GM19238 (cell line): Measurements from ENCODE around the gene GALNT9.
"Not testable (repeated sequence)": the region's sequence is repeated elsewhere in the genome, so short reads cannot be mapped to it uniquely, and the experiment has no call there.

Source experiments
- DNase-seq: peaks from one replicate; pipeline ENCODE4 v3.0.0; 2011; ENCODE audit warnings: low spot score; ENCODE audit not compliant: insufficient read length

The GALNT9 gene

DNA sequence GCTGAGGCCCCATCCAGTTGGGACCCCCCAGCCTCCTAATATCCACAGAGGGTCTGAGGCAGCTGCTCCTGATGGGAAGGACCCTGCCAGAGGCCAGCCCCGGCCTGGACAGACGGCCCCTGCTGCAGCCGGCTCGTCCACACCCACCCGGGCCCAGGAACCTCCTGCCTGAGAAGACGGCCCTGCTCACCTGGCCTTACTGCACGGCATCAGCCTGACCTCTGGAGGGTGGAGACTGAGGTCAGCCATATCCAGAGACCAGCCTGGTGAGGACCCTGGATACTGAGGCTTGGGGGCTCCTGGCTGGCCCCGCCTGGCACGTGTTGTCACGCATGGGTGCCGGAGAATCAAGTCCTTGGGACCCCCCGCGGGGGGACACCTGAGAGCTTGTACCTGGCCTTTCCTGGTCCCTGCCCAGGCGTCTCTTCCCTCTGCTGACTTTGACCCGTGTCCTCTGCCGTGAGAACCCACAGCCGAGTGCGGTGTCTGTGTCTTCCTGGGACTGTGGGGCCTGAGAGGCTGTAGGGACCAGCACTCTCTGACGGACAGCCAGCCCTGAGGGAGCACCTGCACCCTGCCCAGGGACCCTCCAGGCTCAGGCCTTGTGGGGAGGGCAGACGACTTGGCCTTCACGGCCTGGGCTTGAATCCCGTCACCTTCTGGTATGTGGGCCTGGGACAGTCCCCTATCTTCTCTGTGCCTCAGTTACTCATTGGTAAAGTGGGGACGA is 127.8 kb downstream of the GALNT9 start:
- no peak for DNase-seq

DNA sequence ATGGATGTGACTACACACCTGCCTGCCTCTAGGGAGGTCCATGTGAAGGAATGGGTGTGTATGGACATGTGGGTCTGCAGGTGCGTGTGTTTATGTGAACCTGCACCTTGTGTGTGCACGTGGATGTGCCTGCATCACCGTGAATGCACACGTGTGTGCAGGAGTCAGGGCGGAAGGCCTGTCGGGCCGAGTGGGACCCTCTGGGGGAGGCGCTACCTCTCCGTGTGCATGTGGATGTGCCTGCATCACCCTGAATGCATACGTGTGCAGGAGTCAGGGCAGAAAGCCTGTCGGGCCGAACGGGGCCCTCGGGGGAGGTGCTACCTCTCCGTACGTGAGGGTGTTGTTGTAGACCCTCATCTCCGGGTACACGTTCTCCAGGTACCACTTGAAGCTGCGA is 128.6 kb downstream of the GALNT9 start:
- DNase-seq: no peak

DNA sequence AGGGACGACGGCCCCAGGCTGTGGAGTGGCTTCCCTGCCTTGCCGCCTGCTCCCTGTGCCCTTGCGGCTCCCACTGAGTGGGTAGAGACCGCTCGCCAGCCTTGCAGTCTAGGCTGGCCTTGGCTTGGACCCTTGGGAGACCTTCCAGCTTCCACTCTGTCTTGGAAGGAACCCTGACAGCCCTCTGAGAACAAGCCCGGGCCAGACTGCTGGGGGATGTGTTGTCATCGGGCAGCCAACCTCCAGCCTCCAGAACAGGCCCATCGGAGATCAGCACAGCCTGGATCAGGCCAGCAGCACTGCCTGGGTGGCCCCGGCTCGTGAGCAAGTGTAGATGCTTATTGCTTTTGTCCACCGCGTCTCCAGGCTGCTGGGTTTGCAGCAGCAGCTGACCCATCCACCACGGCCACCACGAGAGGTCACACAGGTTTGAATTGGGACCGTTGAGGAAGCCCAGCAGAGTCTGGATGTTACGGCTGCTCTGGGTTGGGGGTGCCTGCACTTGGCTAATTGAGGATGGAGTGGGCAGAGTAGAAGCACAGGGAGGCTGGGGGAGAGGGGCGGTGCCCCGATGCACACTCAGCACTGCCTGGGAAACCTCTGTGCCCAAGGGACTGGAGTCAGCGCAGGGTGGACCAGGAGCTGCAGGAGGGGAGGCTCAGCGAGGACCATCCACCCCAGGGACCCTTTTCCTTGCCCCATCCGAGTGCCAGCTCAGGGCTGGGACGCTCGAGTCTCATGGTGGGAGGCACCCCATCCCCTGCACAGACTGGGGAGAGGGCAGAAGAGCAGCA is 129.7 kb downstream of the GALNT9 start:
- no peak for DNase-seq

DNA sequence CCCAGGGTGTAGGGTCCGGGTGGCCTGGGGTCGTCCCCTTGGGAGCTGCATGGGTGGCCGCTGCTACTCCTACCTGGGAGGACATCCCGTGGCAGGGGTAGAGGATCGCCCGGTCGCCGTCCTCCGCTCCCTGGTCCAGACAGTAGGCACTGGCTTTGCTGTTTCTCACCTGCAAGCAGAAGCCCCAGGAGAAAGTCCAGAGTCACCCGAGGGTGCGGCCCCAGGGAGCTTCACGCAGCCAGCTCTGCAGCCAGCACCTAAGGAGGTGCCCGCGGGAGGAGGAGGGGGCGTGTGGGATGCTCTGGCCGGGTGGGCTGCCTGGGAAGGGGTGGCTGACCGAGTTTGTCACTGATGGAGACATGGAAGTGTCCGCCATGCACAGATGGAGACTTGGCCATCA is 130.3 kb downstream of the GALNT9 start:
- DNase-seq: no peak

DNA sequence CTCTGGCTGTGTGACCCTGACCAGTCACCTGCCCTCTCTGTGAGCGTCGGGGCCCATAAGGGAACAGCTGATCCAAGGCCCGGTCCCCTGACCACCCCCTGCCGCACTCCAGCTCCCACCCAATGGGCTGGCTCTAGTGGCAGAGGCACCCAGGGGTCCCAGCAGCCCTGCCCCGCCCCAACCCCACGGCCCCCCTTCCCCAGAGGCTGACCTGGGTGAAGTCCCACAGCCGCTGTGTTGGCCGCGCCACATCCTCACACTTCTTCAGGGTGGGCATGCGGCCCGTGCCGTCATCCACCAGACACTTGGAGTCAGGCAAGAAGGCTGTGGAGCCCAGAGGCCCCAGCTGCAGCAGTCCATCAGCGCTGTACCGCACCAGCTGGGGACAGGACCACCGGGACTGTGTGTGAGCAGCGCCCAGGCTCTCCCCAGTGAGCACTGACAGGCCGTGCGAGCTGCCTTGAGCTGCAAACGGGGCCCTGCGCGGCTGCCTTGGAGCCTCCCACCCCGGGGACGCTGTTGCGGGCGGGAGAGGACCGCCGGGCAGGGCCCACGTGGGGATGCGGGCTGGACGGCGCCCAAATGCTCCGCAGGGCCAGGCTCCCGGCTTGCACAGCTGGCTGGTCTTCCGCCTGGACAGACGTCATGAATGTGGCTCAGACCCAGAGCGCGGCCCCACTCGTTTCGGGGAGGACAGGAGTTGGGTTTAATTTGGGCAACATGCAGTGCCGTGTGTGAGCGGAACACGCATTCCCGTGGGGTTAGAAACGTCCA is 131.6 kb downstream of the GALNT9 start:
- no peak for DNase-seq

DNA sequence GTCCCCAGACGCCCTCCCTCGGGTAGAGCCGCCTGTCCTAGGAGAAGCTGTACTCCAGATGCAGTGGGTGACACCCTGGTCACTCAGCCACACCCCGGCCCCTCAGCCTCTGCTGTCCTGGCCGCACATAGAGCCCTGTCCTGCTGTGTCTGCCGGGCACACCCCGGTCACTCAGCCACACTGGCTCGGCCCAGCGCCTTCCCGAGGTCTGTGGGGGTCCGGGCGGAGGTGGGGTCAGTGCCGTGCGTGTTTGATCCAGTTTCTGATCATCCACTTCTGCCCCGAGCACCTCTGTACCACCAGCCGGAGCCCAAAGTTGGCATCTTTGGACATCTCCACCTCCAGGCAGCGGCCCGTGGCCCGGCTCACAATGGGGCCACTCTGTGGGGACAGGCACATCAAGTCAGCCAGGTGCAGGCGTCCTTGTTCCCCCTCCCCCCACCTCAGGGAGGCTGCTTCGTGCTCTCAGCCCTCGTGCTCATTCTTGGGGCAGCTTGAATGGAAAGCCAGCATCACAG is 132.5 kb downstream of the GALNT9 start:
- no peak for DNase-seq

DNA sequence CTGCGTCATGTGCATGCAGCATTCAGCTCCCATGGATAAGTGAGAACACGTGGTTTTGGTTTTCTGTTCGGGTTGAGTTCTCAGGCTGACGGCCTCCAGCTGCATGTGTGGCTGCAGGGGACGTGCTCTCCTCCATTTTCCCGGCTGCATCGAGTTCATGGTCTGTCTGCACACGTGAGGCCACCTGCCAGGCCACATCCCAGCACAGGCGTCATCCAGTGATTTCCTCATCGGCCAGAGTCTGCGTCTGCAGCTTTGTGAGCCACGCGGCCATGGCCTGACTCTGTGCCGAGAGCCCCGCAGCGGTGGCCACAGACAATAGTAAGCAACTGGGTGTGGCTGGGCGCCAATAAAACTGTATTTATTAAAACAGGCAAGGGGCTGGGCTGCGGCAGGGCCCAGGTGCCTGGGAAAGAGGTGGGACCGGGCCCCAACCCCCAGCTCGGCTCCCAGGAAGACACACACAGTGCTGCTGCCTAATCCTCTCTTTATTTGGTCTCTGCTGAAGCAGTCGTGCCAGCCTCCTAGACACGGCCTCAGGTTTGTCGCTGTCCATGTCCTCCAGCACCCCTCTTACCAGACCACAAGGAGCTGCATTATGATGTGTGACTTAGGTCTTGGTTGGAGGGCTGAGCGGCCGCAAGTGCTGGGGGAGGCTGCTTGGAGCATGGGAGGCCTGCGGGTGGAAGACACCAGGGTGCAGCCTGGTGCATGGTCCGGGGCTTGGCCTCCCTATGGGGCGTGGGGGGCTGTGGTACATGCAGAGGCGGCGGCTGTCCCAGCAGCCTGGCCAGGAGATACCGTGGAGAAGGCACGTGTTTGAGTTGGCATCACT is 133.1 kb downstream of the GALNT9 start:
- DNase-seq: no peak

DNA sequence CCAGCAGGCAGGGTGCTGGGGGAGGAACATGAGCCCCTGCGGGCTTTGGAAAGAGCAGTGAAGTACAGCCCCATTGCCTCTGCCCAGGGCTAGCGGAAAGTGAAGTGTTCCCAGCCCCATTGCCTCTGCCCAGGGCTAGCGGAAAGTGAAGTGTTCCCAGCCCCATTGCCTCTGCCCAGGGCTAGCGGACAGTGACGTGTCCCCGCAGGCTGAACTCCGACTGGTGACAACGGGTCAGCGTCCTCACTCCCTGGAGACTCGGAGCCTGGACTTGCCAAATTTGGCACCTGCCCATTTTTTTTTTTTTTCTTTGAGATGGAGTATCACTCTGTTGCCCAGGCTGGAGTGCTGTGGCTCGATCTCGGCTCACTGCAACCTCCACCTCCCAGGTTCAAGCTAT is 134.1 kb downstream of the GALNT9 start:
- DNase-seq: not testable (repeated sequence)

DNA sequence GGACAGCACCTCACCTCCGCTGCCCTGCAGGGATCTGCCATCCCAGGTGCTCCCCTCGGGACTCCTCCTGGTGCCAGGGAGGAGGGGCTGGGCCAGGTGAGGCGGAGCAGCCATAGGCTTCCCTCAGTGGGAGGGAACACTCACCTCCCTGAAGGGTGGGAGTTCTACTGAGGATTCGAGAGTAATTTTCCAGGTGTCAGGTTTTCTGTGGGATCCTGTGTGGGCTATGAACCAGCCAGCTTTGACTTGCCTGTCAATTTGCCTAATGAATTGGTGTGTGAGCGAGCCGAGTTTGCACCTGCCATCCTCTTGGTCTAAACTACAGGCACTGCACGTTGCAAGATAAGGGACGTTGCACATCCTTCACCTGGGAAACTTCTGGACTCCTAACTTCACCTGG is 134.8 kb downstream of the GALNT9 start:
- no peak for DNase-seq

DNA sequence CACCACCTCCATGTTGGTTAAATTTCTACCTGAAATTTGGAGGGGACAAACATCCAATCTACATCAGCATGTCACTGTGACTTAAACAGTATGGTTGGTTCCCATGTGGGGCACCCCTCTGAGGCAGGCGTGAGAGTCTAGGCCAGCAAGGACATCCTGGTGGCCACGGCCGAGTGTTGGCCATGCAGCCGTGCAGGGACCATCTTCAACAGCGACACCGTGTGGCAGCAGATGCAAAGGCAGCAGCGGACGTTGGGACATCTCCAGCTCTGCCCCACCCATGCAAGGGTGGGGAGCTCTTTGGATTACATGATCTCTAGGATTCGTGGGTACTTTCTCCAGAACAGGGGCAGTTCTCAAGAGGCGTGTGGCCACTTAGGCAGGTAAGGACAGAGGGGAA is 135.3 kb downstream of the GALNT9 start:
- no peak for DNase-seq

DNA sequence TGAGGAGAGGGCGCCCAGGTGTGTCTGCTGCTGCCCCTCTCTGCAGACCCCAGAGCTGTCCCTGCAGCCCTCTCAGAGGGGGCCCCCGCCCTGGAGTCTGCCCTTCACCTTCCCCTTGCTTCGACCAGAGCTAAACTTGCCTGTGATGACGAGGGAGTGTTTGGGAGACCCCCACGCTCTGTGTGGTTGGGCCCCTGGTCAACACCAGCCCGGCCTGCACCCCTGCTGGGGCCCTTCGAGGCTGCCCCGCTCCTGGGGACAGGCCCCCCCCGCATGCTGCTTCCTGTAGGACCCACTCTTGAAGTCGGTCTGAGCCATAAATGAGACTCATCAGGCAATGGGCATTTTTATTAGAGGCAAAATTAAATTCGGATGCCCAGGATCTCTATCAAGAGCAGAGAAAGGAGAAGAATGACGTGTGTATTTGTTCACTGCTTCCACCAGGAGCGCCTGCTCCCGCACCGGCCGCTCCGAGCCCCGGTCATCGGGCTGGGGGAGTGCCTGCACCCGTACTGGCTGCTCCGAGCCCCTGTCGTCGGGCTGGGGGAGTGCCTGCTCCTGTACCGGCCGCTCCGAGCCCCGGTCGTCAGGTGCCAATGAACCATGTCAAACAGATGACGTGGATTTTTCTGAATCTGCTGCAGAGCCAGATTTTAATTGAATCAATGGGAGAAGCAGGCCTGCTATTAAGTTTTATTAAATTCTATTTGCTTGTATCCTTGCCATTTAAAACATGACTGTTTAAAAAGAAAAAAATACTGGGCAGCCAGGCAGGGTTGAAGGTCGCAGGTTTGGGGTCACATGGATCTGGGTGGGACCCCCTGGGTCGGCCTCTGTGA is 137.5 kb downstream of the GALNT9 start:
- DNase-seq: no peak

DNA sequence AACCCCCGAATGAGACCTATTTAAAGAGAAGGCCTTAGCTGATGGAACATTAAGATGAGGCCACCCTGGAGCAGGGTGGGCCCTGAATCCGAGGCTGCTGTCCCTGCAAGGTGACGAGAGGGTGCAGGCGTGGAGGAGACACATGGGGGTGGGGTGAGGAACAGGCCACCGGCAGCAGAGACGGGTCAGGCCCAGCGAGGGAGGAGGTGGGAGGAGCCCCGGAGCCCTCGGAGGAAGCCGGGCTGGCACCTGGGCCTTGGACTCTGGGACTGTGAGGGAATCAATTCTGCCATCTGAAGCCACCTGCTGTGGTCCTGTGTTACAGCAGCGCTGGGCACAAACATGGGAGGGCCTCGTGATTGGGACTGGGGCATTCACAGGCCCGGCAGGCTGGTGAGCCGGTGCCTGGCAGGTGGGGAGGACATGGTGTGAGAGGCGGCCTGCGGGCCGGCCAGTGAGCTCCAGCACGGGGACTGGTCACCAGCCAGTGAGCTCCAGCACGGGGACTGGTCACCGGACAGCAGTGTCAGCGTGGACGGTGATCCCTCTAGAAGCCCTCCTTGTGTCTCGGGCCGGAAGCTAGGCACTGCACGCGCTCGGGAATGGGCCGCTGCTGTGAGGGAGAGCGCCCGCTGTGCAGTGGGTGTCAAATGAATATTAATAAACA is 138.4 kb downstream of the GALNT9 start:
- DNase-seq: no peak

DNA sequence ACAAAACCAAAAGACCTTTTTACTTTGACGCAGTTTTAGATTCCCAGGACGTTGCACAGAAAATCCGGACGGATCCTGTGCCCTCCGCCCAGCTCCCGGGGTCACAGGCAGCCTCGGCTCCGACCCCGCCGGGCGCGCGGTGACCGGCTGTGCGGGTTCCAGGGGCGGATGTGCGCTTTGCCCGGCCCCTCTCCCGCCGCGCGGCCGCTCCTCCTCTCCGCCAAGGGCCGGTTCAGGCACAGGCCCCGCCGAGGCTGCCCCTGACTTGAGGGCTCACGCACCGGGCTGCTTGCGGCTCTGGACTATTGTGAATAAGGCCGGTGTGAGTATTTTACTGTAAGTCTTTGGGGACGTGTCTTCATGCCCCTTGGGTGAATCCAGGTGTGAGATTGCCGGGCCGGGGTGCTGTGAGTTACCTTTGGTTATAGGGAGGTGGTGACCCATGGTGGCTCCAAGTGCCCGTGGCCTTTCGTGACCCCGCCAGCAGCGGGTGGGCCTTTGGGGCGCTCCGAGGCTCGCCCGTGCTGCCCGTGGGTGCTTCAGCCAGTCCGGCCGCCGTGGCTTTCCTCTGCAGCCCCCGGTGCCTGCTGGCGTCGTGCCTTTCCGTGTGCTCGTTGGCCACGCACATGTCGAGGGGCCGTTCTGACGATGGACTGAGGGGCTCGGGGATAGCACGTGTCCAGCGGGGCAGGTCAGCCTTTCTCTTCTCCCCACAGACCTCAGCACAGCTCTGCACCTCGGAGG is 139.2 kb downstream of the GALNT9 start:
- DNase-seq: no peak

DNA sequence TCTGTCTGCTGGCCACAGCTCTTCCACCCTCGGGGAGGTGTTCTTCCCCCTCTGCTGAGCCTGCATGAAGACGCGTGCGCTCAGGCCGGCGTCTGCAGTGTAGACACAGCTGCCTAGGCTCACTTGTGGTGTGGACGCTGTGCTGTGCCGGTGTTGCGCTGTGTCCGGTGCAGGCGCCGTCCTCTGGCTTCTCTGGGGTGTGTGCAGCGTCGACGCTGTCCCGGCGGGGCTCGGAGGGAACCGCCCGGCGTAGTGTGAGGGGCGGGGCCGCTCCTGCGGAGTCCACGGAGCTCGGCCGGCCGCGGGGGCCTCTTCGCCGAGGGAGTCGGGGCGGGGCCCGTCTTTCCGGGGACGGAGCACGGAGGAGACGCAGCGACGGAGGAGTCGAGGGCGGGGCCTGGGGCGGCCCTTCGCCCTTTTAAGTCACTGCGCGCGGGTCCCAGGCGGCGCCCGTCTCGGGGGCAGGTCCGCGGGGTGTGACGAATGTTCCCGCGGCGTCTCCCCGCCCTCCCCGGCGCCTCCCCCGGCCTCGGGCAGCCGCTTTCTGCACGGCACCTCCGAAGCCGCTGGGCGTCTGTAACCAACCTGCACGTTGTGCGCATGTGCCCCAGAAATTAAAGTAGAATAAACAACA is 139.9 kb downstream of the GALNT9 start:
- peak; percentile 93 for DNase-seq

DNA sequence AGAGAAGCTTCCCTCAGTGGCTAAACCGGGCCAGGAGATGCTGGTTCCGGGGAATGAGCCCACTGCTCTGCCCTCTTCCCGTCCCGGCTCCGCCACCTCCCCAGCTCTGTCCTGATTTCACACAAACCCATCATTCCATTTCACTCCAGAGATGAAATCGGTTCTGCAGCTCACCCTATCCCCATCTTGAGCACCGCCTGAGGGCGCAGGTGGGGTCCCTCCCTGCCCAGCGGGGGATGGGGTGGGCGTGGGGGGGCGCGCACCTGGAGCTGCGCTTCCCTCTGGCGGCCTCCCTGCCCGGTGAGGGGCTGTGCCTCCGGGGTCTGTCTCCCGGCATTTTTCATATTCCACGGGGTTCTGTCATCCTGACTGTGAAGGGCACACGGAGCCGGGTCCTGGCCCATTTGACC is 140.5 kb downstream of the GALNT9 start:
- DNase-seq: no peak

DNA sequence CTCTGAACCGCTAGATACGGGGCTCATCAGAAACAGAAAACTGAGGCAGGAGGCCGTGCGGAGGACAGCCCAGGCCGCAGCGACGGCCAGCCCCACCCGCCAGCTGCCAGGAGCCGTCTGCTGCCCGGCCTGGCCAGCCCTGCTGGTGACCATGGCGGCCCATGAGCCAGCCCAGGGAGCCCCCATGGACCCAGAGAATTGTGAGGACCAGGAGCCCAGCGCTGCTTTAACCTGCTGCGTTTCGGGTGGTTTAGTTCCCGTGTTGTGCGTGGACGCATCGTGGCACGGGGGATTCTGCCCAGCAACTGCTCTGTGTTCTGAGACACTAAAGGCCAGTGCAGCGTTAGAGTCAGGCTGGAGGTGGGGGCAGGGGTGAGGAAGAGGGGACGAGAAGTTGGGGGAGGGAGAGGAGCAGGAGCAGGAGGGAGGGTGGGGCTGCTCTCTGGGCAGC is 140.9 kb downstream of the GALNT9 start:
- no peak for DNase-seq

DNA sequence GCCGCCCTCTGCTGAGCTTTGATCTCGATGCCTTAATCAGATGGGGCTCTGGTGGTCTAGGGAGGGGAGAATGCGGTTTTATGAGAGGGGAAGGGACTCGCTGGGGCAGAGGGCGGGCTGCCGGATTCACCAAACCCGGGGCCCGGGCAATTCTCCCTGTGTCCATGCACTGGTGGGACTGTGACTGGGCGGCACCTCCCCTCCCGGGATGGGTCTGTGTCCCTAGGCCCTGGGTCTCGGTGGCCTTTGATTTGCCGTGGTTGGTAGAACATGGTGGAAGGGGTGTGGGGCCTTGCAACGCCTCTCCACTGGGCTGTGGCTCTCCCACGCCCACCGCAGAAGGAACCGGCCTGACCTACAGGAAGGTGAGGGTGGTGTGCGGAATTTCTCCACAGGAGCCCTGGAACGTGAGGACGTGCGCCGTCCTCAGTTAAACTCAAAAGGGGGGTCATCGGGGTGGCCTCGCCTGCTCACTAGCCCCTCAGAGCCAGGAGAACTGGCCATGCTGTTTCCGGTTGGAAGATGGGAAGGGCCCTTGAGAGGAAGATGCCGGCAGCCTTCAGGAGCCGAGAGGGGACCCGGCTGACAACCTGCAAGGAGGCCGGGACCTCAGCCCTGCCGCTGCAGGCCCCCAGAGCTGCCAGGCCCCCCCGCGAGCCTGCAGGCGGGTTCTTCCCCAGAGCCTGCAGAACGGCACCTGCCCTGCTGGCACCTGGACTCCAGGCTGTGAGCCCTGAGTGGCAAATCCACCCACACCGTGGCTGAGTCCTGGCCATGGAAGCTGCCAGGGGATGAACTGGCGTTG is 141.5 kb downstream of the GALNT9 start:
- no peak for DNase-seq
